Putamen (tissue), 1 donor: ENCODE data around the gene MPP1.

ENCODE experiments used
- DNase-seq: peaks from one replicate; pipeline ENCODE4 v3.0.0-alpha.2; 2016; ENCODE audit warnings: low spot score

MPP1 gene

GRCh38 chrX:154775419-154776349 is 29.6 kb downstream of the MPP1 start:
- DNase-seq = peak; percentile 63

DNA sequence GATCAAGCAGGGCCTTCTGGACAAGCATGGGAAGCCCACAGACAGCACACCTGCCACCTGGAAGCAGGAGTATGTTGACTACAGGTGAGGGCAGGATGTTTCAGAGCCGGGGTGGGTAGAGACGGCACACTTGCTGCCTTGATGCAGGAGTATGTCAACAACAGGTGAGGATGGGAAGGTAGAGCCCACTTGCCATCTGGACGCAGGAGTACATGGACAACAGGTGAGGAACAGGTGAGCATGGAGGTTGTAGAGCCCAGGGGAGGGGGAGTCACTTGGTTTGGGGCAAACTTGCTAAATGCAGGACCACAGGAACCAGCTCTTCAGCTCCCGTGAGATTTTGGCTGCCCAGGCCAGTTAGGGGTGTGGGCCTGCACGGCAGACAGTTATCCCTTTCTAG is 30.7 kb downstream of the MPP1 start:
- no peak for DNase-seq

GRCh38 chrX:154762537-154763296 is 42.6 kb downstream of the MPP1 start, which contains the start of gene DKC1:
Gene DKC1 (plus strand): TSS chrX:154762864. CDS start chrX:154762966, 102 bp downstream.
- DNase-seq = peak; percentile 92

GRCh38 chrX:154761977-154762536 is 43.2 kb downstream of the MPP1 start:
- DNase-seq = no peak

DNA sequence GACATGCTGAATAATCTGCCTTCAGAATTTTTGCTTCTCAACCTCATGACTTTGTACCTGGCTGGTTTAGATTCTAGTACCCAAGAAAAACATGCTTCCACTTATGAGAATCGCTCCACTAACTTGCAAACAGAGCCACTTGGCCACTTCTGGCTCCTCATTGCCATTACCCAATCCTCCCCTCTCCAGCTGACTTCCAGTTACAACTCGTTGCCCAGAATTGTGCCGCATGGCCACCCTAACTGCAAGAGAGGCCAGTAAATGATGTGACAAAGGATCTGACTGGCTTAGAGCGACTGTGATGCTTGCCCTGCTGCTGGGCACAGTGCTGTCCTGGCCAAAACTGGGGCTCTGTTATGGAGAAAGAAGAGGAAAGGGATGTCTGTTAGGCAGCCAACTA is 46.6 kb downstream of the MPP1 start:
- no peak for DNase-seq

DNA sequence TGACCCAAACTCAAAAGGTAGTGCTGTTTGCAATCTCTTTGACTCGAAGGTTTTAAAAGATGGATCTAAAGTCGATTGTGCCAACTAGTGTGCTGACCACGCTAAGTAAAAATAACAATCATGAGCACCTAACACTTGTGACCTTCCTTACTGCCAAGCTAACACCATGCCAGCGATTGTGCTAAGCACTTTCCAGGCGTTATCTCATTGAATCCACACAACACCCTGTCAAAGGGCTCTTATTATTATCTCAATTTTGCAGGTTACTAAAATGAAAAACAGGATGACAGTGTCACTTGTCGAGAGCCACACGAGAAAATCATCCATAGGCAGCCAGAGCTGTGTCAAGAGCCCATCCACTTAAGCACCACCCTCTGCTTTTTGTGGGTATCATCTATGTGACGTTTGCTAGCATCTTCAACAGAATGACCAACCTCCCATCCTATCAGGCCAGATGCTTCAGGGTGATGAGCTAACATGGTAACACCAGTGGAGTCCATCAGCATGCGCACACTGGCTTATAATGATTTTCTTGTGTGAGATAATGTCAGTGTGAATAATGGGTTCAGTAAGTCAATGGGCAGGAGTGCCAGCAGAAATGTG is 53.5 kb downstream of the MPP1 start:
- no peak for DNase-seq

DNA sequence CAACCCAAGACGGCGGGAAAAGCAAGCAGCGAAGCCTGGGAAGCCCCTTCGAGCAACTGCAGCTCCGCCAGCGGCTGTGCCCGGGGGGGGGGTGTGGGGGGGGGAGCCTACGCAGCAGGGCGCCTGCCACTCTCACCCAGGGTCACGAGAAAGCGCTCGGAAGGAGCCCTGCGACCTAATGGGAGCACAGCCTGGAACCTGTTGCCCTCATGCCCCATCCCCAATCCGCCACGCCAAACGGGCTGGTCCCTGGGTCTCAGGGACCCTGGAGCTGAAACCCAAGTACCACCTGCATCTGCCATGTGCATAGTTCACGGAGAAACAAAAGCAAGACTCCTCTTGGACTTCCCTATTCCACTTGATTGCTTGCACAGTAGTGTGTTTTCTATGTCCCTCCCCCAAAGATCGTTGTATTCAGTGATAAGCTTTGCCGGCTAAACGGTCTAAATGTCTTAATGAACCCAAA is 54.0 kb downstream of the MPP1 start:
- DNase-seq = no peak

DNA sequence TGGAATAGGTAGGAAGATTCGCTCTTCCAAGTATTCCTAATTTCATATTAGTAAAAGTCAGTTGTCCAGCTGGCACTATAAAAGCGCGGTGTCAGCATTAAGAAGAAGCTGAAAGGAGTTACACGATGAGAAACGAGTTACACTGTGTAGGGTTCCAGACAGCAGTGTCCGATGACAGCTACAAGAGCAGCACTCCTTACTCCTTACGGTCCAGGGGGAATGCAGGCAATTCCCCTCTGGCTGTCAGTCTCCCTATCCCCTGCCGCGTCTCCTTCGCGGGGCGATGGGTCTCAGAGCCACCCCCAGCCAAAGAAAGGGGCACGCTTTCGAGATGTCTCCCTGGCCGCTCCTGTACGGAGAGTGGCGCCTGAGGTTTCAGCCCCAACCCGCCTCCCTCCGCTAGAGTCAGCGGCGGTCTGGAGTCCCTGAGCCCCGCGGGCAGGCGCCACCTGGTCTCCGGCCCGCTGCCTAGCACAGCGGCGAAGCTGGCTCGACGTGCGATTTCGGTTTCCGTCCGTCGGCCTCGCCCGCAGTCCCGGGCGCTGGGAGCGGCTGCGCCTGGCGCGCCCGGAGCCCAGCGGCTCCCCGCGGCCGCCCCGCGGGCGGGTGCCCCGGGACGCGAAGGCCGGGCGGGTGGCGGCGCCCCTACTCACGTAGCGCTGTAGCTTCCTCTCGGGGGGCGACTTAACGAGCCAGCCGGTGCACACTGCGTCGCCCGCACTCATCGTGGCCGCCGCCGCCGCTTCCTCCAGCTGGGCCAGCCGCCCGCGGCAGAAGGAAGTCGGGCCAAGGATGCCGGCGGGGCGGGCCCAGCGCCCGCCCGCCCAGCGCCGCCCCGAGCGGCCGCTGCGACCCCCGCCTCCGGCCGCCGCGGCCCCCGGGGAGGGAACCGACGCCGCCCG is 54.7 kb downstream of the MPP1 start, which contains the start of gene GAB3:
GAB3 (minus strand) TSS at position 777 of the 902 bp plus-strand sequence; CDS start at position 725, 52 bp downstream.
- DNase-seq = no peak

DNA sequence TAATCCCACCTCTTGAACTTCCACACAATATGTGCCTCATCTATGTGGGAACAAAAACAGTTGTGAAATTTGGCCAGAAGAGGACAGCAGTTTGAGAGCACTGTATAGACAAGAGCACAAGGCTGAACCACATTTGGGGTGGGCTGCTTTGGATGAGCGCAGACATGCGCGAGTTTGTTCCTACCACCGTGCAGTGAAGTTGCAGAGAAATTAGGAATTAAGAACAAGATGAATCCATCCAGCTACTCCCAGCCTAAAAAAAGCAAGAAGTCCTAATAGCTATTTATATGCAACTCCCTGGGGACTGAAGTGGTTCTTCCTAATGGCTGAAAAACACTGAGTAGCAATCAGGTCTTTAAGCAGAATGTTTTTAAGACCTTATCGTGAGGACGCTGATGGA is 55.4 kb downstream of the MPP1 start:
- no peak for DNase-seq

DNA sequence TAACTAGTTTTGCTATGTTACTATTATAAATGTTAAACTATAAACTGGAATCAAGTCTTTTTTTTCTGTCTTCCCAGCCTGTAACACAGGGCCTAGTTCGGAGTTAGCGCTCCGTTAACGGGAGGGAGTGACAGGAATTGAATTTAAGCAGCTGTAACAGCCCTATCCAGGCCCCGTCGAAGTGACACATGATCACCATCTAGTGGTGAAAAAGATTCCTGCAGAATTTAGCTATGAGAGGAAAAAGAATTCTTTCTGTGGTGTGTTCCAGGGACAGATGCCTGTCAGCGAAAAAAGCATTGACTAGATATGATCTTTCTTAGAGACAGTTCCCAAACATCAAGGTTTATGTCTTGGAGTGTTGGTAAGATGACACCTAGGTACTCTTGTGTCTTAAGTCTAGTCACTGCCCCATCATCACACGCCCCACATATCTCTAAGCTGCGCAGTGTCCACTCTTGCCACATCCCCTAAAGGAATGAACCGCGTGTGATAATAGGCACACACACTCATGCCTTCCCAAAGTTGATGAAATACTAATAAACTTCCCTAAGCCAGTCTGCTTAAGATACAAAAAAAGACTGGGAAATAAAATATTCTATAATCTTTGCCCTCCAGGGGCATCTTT is 56.5 kb downstream of the MPP1 start:
- peak; percentile 64 for DNase-seq

DNA sequence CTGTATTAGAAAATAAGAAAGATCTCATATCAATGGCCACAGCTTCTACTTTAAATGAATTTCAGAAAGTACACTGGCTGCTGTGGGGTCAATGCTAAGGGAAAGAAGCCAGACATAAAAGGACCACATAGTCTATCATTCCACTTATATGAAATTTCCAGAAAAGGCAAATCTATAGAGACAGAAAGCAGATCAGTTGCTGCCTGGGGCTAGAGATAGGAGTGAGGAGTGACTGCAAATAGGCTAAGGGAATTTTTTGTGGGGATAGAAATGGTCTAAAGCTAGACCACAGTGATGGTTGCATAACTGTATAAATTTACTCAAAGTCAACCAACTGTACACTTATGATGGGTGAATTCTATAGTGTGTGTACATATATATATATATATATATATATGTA is 62.7 kb downstream of the MPP1 start:
- no peak for DNase-seq

GRCh38 chrX:154739952-154740465 is 65.3 kb downstream of the MPP1 start:
- no peak for DNase-seq

- DNase-seq = no peak
Measured at GRCh38 chrX:154738011-154738738, 67.1 kb downstream of the MPP1 start.

DNA sequence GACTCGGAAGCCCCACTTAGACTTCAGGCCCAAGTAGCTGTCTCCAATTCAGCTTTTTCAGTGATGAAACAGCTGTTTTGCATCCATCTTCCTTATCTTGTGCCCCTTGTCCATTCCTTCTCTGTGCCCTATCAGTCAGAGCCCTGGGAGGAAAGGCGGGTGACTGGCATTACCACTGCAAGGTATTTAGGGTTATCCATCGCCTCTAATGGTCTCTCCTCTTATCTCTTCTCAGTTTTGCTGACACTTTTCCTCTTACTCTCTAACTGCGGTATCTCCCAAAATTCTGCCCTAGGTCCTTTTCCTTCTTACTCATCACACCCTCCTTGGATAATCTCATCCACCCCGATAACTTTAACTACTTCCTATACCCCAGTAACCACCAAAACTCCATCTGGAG is 68.1 kb downstream of the MPP1 start:
- DNase-seq = no peak

DNA sequence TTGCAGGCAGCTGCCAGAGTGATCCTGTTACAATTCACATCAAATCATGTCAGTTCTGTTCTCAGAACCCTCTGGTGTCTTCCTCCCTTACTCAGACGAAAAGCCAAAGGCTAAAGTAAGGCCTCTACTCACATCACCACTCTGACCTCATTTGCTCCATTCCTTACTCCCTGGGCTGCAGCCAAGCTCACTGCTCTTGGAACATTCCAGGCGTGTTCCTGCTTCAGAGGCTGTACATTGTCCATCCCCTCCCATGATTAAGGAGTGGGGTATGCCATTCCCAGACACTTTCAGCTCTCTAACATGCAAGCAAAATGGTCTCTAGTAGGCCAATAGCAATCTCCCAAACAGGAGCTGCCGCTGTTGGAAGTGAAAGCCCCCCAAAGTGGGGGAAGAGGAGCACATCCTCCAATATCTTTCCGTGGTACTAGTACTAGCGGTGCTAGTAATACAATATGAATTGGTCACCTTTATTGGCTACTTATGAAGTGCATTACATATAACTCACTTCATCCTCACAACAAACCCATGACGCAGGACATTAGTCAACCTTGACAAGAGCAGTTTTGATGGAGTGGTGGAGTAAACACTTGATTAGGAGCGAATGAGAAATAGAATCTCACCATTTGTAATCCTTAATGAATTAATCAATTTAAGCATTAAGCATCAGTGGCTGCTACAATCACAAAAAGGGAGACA is 69.4 kb downstream of the MPP1 start:
- DNase-seq = no peak

GRCh38 chrX:154734061-154734781 is 71.1 kb downstream of the MPP1 start:
- peak; percentile 28 for DNase-seq

DNA sequence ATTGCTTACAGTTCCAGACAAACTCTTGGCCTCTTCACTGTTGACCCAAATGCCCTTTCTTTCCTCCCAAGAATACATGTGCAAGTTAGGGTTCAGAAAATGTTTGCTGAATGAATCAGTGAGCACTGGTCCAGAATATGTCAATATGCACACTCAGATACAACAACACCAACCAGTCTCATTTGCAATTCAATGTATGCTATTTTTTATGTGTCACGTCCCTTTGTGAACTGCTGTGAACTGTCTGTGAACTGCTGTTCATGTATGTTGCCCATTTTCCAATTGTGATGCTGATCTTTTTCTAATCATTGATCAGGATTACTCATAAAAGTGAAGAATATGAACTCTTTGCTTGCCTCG is 72.2 kb downstream of the MPP1 start:
- DNase-seq = no peak

DNA sequence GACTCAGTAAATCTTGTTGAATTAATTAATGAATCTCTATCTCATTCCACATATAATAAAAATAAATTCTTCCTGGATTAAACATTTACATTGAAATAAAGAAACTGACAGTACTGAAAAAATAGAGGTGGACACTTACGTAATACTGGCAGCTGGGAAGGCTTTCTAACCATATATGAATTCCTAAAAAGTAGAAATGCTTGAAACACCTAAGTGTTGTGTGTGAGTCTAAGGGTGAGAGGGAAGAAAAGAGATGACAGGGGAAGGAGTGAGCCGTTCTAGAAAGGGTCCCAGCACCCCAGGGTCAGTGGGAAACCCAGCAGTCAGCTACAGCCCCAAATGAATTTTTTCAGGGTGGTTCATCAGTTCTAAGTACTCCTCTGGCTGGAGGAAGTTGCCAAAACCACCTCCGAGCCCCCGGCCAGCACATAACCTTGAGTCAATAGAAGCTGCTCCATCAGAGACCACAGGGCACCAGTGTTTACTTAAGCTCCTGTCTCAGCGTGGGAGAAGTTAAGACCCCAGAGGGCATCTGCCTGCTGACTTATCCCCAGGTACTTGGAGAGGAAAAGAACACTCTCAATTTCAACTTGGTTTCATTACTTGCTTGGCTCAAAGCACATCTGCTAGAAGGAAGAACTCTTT is 72.7 kb downstream of the MPP1 start:
- DNase-seq = no peak
